Measurements from ENCODE around the gene DTX2.
"Not testable (repeated sequence)": the region's sequence is repeated elsewhere in the genome, so short reads cannot be mapped to it uniquely, and the experiment has no call there.

DNA sequence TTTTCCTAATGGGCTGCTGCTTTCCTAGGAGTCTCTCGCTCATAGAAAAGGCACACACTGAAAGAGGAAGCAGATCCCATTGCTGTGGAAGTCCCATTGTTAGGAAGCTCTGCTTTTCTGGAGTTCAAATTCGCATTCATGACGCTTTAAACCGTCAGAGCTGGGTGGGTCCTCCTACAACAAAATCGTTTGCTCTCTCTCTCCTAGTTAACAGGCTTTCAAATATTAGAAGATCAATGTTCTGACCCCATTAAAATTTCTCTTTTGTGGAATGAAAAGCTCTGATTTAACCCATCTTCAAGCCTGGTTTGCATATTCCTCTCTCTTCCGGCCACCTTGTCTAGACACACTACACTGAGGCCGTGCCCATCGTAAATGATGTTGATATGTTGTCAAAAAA is 81.7 kb downstream of the DTX2 start, which contains the start of gene SPDYE16:
- not testable (repeated sequence) for TF ChIP-seq POLR2AphosphoS5 (IDR thresholded peaks at IDR 0.05; ENCODE audit: low read depth, low read length); SIN3A (IDR thresholded peaks at IDR 0.05; ENCODE audit: borderline replicate concordance, insufficient read depth, low read length); TAF1 (IDR thresholded peaks at IDR 0.05; ENCODE audit: borderline replicate concordance, insufficient read depth, low read length)
- TF ChIP-seq, protein P1, sequence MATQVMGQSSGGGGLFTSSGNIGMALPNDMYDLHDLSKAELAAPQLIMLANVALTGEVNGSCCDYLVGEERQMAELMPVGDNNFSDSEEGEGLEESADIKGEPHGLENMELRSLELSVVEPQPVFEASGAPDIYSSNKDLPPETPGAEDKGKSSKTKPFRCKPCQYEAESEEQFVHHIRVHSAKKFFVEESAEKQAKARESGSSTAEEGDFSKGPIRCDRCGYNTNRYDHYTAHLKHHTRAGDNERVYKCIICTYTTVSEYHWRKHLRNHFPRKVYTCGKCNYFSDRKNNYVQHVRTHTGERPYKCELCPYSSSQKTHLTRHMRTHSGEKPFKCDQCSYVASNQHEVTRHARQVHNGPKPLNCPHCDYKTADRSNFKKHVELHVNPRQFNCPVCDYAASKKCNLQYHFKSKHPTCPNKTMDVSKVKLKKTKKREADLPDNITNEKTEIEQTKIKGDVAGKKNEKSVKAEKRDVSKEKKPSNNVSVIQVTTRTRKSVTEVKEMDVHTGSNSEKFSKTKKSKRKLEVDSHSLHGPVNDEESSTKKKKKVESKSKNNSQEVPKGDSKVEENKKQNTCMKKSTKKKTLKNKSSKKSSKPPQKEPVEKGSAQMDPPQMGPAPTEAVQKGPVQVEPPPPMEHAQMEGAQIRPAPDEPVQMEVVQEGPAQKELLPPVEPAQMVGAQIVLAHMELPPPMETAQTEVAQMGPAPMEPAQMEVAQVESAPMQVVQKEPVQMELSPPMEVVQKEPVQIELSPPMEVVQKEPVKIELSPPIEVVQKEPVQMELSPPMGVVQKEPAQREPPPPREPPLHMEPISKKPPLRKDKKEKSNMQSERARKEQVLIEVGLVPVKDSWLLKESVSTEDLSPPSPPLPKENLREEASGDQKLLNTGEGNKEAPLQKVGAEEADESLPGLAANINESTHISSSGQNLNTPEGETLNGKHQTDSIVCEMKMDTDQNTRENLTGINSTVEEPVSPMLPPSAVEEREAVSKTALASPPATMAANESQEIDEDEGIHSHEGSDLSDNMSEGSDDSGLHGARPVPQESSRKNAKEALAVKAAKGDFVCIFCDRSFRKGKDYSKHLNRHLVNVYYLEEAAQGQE (IDR thresholded peaks at IDR 0.05; ENCODE audit: insufficient read depth in 1 of 2, low read depth in 2 of 2, low read length in 2 of 2) = not testable (repeated sequence)
